B cell (primary cell): ENCODE data around the gene SSBP3.

Experiments
- EZH2 ChIP-seq: IDR thresholded peaks from 2 replicates; pipeline ENCODE4 v1.6.1; 2012; ENCODE audit warnings: borderline replicate concordance, low read depth, mild to moderate bottlenecking, moderate library complexity, low read length; ENCODE audit not compliant: insufficient read depth, poor library complexity, severe bottlenecking
- TF ChIP-seq, protein P1 (sequence below): fragments of 200-600 bp; IDR thresholded peaks from one replicate; pipeline ENCODE4 v1.8.0; 2022; ENCODE audit warnings: antibody characterized with exemption, mild to moderate bottlenecking

GRCh38 chr1:54298284-54299033 is 107.7 kb downstream of the SSBP3 start:
- TF ChIP-seq, protein P1, sequence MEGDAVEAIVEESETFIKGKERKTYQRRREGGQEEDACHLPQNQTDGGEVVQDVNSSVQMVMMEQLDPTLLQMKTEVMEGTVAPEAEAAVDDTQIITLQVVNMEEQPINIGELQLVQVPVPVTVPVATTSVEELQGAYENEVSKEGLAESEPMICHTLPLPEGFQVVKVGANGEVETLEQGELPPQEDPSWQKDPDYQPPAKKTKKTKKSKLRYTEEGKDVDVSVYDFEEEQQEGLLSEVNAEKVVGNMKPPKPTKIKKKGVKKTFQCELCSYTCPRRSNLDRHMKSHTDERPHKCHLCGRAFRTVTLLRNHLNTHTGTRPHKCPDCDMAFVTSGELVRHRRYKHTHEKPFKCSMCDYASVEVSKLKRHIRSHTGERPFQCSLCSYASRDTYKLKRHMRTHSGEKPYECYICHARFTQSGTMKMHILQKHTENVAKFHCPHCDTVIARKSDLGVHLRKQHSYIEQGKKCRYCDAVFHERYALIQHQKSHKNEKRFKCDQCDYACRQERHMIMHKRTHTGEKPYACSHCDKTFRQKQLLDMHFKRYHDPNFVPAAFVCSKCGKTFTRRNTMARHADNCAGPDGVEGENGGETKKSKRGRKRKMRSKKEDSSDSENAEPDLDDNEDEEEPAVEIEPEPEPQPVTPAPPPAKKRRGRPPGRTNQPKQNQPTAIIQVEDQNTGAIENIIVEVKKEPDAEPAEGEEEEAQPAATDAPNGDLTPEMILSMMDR: no peak
- no peak for TF ChIP-seq EZH2
